NCI-H2107 (cell line): ENCODE data around the gene FAM110D.

Experiments used
- DNase-seq: peaks from one replicate; lab custom pipeline; 2025; lab: John Stamatoyannopoulos, UW

Gene FAM110D

GRCh38 chr1:26163684-26164035 lies 4.8 kb downstream of the FAM110D start:
- DNase-seq: no peak

- DNase-seq: no peak
Measured at GRCh38 chr1:26164036-26164860, 5.4 kb downstream of the FAM110D start.

GRCh38 chr1:26164861-26165842 lies 6.3 kb downstream of the FAM110D start:
- no peak for DNase-seq

- no peak for DNase-seq
Measured at GRCh38 chr1:26166719-26167281, 7.9 kb downstream of the FAM110D start.

- peak; percentile 74 for DNase-seq
Measured at GRCh38 chr1:26168410-26169197, 9.7 kb downstream of the FAM110D start, which contains the start of gene C1orf232. Gene C1orf232, minus strand, starts transcription at chr1:26168963. Its CDS starts 464 bp downstream, at chr1:26168499.

GRCh38 chr1:26169198-26169554 lies 10.3 kb downstream of the FAM110D start:
- DNase-seq: no peak

GRCh38 chr1:26169669-26170471 lies 11.0 kb downstream of the FAM110D start, which contains the start of gene ZNF593:
Gene ZNF593, plus strand, starts transcription at chr1:26169908. Its CDS starts 76 bp downstream, at chr1:26169984.
- DNase-seq: peak; percentile 63

- no peak for DNase-seq
Measured at GRCh38 chr1:26170472-26170821, 11.6 kb downstream of the FAM110D start.

GRCh38 chr1:26171084-26172072 lies 12.5 kb downstream of the FAM110D start, which contains the start of gene ZNF593OS:
Gene ZNF593OS, minus strand, starts transcription at chr1:26171832. Its CDS starts 171 bp downstream, at chr1:26171661.
- DNase-seq: no peak

- no peak for DNase-seq
Measured at GRCh38 chr1:26175346-26175745, 16.5 kb downstream of the FAM110D start.

GRCh38 chr1:26177182-26177684 lies 18.4 kb downstream of the FAM110D start, which contains the start of gene CNKSR1:
Gene CNKSR1, plus strand, starts transcription at chr1:26177491. Its CDS starts 57 bp downstream, at chr1:26177548.
- DNase-seq: peak; percentile 44

GRCh38 chr1:26180010-26180506 lies 21.2 kb downstream of the FAM110D start:
- DNase-seq: no peak

GRCh38 chr1:26181586-26182382 lies 22.9 kb downstream of the FAM110D start:
- no peak for DNase-seq

- no peak for DNase-seq
Measured at GRCh38 chr1:26182383-26182696, 23.5 kb downstream of the FAM110D start.

- DNase-seq: no peak
Measured at GRCh38 chr1:26184086-26184485, 25.2 kb downstream of the FAM110D start.

- DNase-seq: no peak
Measured at GRCh38 chr1:26184883-26185282, 26.0 kb downstream of the FAM110D start.

GRCh38 chr1:26187882-26188281 lies 29.0 kb downstream of the FAM110D start:
- no peak for DNase-seq

- DNase-seq: no peak
Measured at GRCh38 chr1:26188477-26188876, 29.6 kb downstream of the FAM110D start.
